IgD-negative memory B cell (primary cell): Measurements from ENCODE around the gene TLCD3B. TPM values are rescaled to one million over a fixed set of nuclear protein-coding genes. Genes with fewer than 3 reads are reported as not detected.
A peak's percentile ranks its signal among the peaks of the same experiment; 100 is the strongest.

Source experiments
- H3K27ac Mint-ChIP-seq, 3 donors: one replicate each; pipeline ENCODE4 v1.8.0; 2020 to 2022; ENCODE audit warnings: mild to moderate bottlenecking in 3 of 3, mixed read lengths in 3 of 3, moderate library complexity in 1 of 3
- H3K27me3 Mint-ChIP-seq: one replicate; pipeline ENCODE4 v1.8.0; 2021; ENCODE audit warnings: mixed read lengths
- H3K36me3 Mint-ChIP-seq: one replicate; pipeline ENCODE4 v1.8.0; 2020; ENCODE audit warnings: mild to moderate bottlenecking, mixed read lengths
- H3K4me1 Mint-ChIP-seq, 3 donors: one replicate each; pipeline ENCODE4 v1.8.0; 2020 to 2022; ENCODE audit warnings: mixed read lengths in 3 of 3, mild to moderate bottlenecking in 1 of 3
- H3K4me3 Mint-ChIP-seq, 4 donors: one replicate each; pipeline ENCODE4 v1.8.0; 2020 to 2022; ENCODE audit warnings: mild to moderate bottlenecking in 4 of 4, mixed read lengths in 4 of 4, moderate library complexity in 3 of 4
- H3K9me3 Mint-ChIP-seq, 3 donors: one replicate each; pipeline ENCODE4 v1.8.0; 2020 to 2021; ENCODE audit warnings: mixed read lengths in 3 of 3, mild to moderate bottlenecking in 1 of 3
- polyA plus RNA-seq: library from polyadenylated mRNA; unstranded; fragments of 300-500 nt; fragmentation: Illumina TruSeq; gene quantifications from one replicate; pipeline ENCODE4 v1.2.3, GENCODE V29; 2021

The TLCD3B gene
- polyA plus RNA-seq, 1 donor from 2014 or later, result not detected

- no peaks in the 10 kb centered on the region for H3K9me3 Mint-ChIP-seq
- peak within 1 kb of the TSS; percentile 97 to 99 (median 98) for H3K4me3 Mint-ChIP-seq
- H3K27ac Mint-ChIP-seq, result peak within 1 kb of the TSS; percentile 97 to 98 (median 98)
- H3K4me1 Mint-ChIP-seq, result peaks cover 16 to 32% (median 17%) of the 10 kb centered on the region in 3 donors
- H3K27me3 Mint-ChIP-seq, result no peaks in the 10 kb centered on the region
- peaks cover 1% of the 10 kb centered on the region for H3K36me3 Mint-ChIP-seq
These were observed 34.9 kb downstream of the TLCD3B start, which contains the start of gene INO80E for GRCh38 chr16:29995911-29996765. Gene INO80E (plus strand): TSS chr16:29996241. CDS start chr16:29996311, 70 bp downstream.

GRCh38 chr16:29995324-29995910, 35.7 kb downstream of the TLCD3B start, which contains the start of gene HIRIP3:
Gene HIRIP3 (minus strand): TSS chr16:29995617. CDS start chr16:29995605, 12 bp downstream.
- H3K27ac Mint-ChIP-seq, result peak within 1 kb of the TSS; percentile 97 to 98 (median 98)
- H3K27me3 Mint-ChIP-seq, result no peaks in the 10 kb centered on the region
- H3K4me3 Mint-ChIP-seq, result peak within 1 kb of the TSS; percentile 97 to 99 (median 98)
- peaks cover 1% of the 10 kb centered on the region for H3K36me3 Mint-ChIP-seq
- H3K4me1 Mint-ChIP-seq, result peaks cover 16 to 32% (median 17%) of the 10 kb centered on the region in 3 donors
- H3K9me3 Mint-ChIP-seq, result no peaks in the 10 kb centered on the region

- H3K9me3 Mint-ChIP-seq, result no peaks in the 10 kb centered on the region
- H3K4me1 Mint-ChIP-seq, result peaks cover 16 to 32% (median 17%) of the 10 kb centered on the region in 3 donors
- H3K4me3 Mint-ChIP-seq, result peak overlapping the region; percentile 97 to 99 (median 98)
- H3K27ac Mint-ChIP-seq, result peak overlapping the region; percentile 97 to 98 (median 98)
- H3K36me3 Mint-ChIP-seq, result peaks cover 1% of the 10 kb centered on the region
- no peaks in the 10 kb centered on the region for H3K27me3 Mint-ChIP-seq
These were observed 36.3 kb downstream of the TLCD3B start for GRCh38 chr16:29994600-29995323.

- Mint-ChIP-seq H3K36me3 (peaks cover 3% of the 10 kb centered on the region), H3K27me3 (no peaks in the 10 kb centered on the region), H3K27ac (peak overlapping the region in 2 of 3 donors; percentile 97 to 98), H3K4me3 (peak overlapping the region; percentile 70 to 99 (median 86)), H3K9me3 (no peaks in the 10 kb centered on the region), H3K4me1 (peaks cover 13 to 28% (median 16%) of the 10 kb centered on the region in 3 donors)
These were observed 37.0 kb downstream of the TLCD3B start for GRCh38 chr16:29993903-29994599.

GRCh38 chr16:29993191-29993902, 37.7 kb downstream of the TLCD3B start:
- H3K27ac Mint-ChIP-seq, result no peak overlapping the region
- no peaks in the 10 kb centered on the region for H3K27me3 Mint-ChIP-seq
- no peaks in the 10 kb centered on the region for H3K9me3 Mint-ChIP-seq
- H3K4me3 Mint-ChIP-seq, result peak overlapping the region in 1 of 4 donors; percentile 99
- peaks cover 5% of the 10 kb centered on the region for H3K36me3 Mint-ChIP-seq
- H3K4me1 Mint-ChIP-seq, result peaks cover 11 to 26% (median 16%) of the 10 kb centered on the region in 3 donors

- peaks cover 7% of the 10 kb centered on the region for H3K36me3 Mint-ChIP-seq
- no peaks in the 10 kb centered on the region for H3K27me3 Mint-ChIP-seq
These were observed 38.6 kb downstream of the TLCD3B start for GRCh38 chr16:29992344-29992967.

GRCh38 chr16:29991571-29991904, 39.5 kb downstream of the TLCD3B start:
- H3K9me3 Mint-ChIP-seq, result no peaks in the 10 kb centered on the region
- peaks cover 8% of the 10 kb centered on the region for H3K36me3 Mint-ChIP-seq
- H3K27me3 Mint-ChIP-seq, result no peaks in the 10 kb centered on the region
- peaks cover 3 to 15% (median 12%) of the 10 kb centered on the region in 3 donors for H3K4me1 Mint-ChIP-seq
- H3K4me3 Mint-ChIP-seq, result no peak overlapping the region
- no peak overlapping the region for H3K27ac Mint-ChIP-seq

More at GRCh38 chr16:29992344-29992967, 38.6 kb downstream of the TLCD3B start:
- Mint-ChIP-seq H3K4me3 (peak overlapping the region in 1 of 4 donors; percentile 85), H3K27ac (peak overlapping the region in 1 of 3 donors; percentile 40), H3K4me1 (peaks cover 9 to 22% (median 16%) of the 10 kb centered on the region in 3 donors), H3K9me3 (no peaks in the 10 kb centered on the region)

- Mint-ChIP-seq H3K4me1 (peaks cover 2 to 12% (median 10%) of the 10 kb centered on the region in 3 donors), H3K9me3 (no peaks in the 10 kb centered on the region), H3K36me3 (peaks cover 8% of the 10 kb centered on the region), H3K27me3 (no peaks in the 10 kb centered on the region), H3K4me3 (no peak overlapping the region), H3K27ac (no peak overlapping the region)
These were observed 40.0 kb downstream of the TLCD3B start for GRCh38 chr16:29990883-29991570.

GRCh38 chr16:29990034-29990433, 41.0 kb downstream of the TLCD3B start:
- no peaks in the 10 kb centered on the region for H3K27me3 Mint-ChIP-seq
- peaks cover 9% of the 10 kb centered on the region for H3K36me3 Mint-ChIP-seq
- peaks cover 2 to 9% (median 5%) of the 10 kb centered on the region in 3 donors for H3K4me1 Mint-ChIP-seq
- peak overlapping the region in 1 of 4 donors; percentile 45 for H3K4me3 Mint-ChIP-seq
- no peaks in the 10 kb centered on the region for H3K9me3 Mint-ChIP-seq
- H3K27ac Mint-ChIP-seq, result peak overlapping the region in 1 of 3 donors; percentile 78

GRCh38 chr16:29989111-29989858, 41.8 kb downstream of the TLCD3B start:
- Mint-ChIP-seq H3K9me3 (no peaks in the 10 kb centered on the region), H3K4me1 (peaks cover 0 to 5% (median 0%) of the 10 kb centered on the region in 3 donors), H3K27me3 (no peaks in the 10 kb centered on the region), H3K36me3 (peaks cover 9% of the 10 kb centered on the region), H3K4me3 (no peak overlapping the region), H3K27ac (peak overlapping the region in 1 of 3 donors; percentile 78)

GRCh38 chr16:29988346-29989075, 42.6 kb downstream of the TLCD3B start:
- Mint-ChIP-seq H3K27ac (peak overlapping the region in 1 of 3 donors; percentile 86), H3K36me3 (peaks cover 9% of the 10 kb centered on the region), H3K9me3 (no peaks in the 10 kb centered on the region), H3K27me3 (no peaks in the 10 kb centered on the region), H3K4me3 (no peak overlapping the region), H3K4me1 (no peaks in the 10 kb centered on the region)
